PFSK-1 (cell line): ENCODE results near the gene MARCHF3.

ENCODE experiments used
- POLR2AphosphoS5 ChIP-seq: IDR thresholded peaks from 2 replicates; pipeline ENCODE4 v1.6.1; 2012; ENCODE audit warnings: low read depth, mild to moderate bottlenecking, control low read depth, low read length, moderate library complexity
- REST ChIP-seq, 2 experiments: IDR thresholded peaks; 2 replicates each; pipeline versions ENCODE4 v1.6.1 to v1.8.0; 2011 to 2012; ENCODE audit warnings: low read depth in 2 of 2, low read length in 2 of 2, control low read depth in 1 of 2, inconsistent platforms in 1 of 2, mild to moderate bottlenecking in 1 of 2, moderate library complexity in 1 of 2; ENCODE audit not compliant: insufficient read depth in 1 of 2
- SIN3A ChIP-seq: IDR thresholded peaks from 2 replicates; pipeline ENCODE4 v1.6.1; 2012; ENCODE audit warnings: mild to moderate bottlenecking, low read length, moderate library complexity, borderline replicate concordance; ENCODE audit not compliant: insufficient read depth
- TAF1 ChIP-seq: IDR thresholded peaks from 2 replicates; pipeline ENCODE4 v1.6.1; 2012; ENCODE audit warnings: low read length, control low read depth, borderline replicate concordance; ENCODE audit not compliant: insufficient read depth

GRCh38 chr5:126918615-126918957 lies 111.8 kb downstream of the MARCHF3 start:
- TF ChIP-seq TAF1, result no peak
- TF ChIP-seq REST (IDR thresholded peaks at IDR 0.05; ENCODE audit: insufficient read depth in 1 of 2, low read depth in 2 of 2, low read length in 2 of 2), result no peak
- no peak for TF ChIP-seq SIN3A
- TF ChIP-seq POLR2AphosphoS5, result no peak
